SH-SY5Y (cell line): ENCODE measurements around the gene GRK4.

Experiments used
- GATA2 ChIP-seq: IDR thresholded peaks from 2 replicates; pipeline ENCODE4 v1.6.1; 2011; ENCODE audit warnings: mild to moderate bottlenecking, low read depth, low read length
- GATA3 ChIP-seq: IDR thresholded peaks from 2 replicates; pipeline ENCODE4 v1.6.1; 2011; ENCODE audit warnings: low read depth, mild to moderate bottlenecking, low read length, moderate library complexity

DNA sequence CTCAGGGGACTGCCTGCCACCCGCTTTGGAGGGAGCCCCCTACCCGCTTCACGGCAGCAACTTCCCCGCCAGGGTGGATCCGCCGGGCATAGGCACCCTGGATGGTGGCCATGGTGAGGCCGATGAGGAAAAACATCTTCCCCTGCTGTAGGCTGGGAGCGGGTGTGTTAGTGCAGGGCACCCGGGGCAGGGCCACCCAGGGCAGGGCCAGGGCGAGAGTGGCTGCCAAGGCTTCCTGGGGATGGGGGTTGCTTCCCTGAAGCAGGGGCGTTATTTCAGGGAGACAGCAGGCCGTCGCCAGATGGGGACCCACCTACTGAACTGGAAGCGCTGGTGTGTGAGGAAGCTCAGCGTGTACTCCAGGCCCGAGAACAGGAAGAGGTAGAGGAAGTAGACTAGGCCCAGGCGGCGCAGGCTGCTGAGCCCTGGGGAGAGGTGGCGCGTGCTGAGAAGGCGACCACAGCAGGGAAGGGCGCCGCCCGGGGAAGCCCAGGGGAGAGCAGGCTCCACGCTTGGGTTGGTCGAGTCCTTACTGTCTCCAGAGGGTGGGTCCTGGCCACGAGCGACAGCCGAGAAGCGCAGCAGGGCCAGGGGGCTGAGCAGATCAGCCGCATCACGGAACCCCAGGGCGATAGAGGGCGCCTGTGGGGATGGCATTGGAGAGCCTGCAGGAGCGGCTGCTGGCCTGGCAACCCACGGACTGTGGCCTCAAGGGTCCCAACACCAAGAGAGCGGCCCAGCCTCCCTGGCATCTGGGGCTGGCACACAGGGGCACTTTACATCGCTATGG lies 31.7 kb upstream of the GRK4 start:
- no peak for TF ChIP-seq GATA2
- TF ChIP-seq GATA3: no peak
